SIG-M5 (cell line): ENCODE measurements around the gene LHPP.
"Not testable (repeated sequence)": the region's sequence is repeated elsewhere in the genome, so short reads cannot be mapped to it uniquely, and the experiment has no call there.

Experiments used
- DNase-seq: peaks from one replicate; lab custom pipeline; 2025; lab: John Stamatoyannopoulos, UW

Gene LHPP

DNA sequence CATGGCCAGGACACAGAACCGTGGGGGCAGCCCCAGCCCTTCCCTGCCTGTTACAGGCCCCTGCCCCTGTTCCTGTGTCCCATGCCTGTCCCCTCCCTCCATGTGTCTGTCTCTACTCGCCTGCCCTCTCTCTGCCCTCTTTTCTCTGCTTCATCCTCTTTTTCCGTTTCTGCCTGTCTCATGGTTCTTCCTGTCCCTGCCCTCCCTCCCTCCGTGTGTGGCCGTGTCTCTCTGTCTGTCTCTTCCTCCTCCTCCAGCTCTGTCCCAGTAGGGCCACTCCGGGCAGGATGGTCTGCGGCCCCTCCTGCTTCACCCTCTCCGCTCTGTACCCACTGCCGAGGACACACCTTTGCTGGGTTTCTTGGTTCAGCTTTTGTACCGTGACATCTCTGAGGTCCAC lies 145.2 kb downstream of the LHPP start:
- no peak for DNase-seq

DNA sequence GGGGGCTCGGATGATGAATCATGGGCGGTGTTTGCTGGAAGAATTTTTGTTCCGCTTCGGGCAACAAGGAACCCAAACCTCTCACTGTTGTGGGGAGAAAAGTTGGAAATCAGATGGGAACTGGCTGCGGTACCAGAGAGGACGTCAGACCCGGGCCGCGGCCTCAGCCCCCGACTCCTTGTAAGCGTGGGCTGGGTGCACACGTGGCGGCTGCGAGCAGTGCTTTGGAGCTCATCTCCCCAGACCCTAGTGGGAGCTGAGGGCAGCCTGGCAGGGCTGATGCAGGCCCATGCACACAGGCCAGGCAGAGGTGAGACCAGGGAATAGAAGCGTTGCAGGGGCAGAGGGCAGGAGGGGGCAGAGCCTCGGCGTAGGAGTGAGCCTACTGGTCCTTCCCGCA lies 146.1 kb downstream of the LHPP start:
- no peak for DNase-seq

DNA sequence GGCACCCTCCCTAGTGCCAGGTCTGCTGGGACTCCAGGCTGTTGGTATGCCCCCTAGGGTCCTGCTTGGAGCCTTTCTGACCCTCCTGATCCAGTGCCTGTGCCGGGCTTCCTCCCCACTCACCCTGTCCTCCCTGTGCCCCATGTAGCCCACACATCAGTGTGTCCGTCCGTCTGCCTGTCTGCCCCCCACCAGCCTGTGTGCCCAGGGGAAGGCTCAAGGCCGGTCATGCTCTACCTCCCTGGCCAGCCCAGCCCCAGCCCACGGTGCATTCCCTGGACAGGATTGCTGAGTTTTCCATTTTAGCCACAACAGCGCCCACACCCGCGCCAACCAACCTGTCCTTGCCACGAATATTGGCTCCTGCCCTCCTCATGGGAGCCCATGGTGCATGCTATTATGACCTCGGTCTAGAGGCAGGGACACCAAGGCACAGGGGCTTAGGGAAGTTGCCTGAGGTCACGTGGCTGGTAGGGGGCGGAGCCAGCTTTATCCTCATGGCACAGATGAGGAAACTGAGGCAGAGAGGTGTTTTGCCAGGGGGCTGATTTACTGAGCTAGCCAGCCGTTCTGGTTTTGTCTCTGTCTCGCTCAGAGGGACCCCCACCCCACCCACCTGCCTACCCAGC lies 146.6 kb downstream of the LHPP start:
- no peak for DNase-seq

DNA sequence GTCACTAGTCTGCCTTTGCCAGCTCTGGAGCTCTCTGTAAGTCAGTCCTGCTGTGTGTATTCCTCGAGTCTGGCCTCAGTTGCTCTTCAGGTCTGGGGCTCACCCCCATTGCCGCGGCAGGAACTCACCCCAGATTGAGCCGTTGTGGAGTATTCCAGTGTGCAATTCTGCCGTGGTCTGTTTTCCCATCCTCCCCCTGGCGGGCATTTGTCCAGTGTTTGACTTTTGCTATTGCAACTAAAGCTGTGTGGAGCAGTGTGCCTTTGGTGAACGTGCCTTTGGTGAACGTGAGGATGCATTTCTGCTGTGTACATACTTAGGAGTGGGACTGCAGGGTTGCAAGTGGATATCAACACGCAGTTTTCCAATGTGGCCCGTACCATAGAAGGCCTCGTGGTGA lies 148.1 kb downstream of the LHPP start:
- DNase-seq, result no peak

DNA sequence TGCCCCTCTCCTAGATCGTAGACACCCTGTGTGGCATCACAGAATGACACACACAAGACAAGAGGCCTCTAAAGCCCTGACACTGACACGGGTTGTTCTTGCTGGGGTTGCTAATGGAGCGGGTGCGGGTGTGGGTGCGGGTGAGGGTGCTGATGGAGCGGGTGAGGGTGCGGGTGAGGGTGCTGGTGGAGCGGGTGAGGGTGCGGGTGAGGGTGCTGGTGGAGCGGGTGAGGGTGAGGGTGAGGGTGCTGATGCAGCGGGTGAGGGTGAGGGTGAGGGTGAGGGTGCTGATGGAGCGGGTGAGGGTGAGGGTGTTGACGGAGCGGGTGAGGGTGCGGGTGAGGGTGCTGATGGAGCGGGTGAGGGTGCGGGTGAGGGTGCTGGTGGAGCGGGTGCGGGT lies 148.6 kb downstream of the LHPP start:
- not testable (repeated sequence) for DNase-seq

DNA sequence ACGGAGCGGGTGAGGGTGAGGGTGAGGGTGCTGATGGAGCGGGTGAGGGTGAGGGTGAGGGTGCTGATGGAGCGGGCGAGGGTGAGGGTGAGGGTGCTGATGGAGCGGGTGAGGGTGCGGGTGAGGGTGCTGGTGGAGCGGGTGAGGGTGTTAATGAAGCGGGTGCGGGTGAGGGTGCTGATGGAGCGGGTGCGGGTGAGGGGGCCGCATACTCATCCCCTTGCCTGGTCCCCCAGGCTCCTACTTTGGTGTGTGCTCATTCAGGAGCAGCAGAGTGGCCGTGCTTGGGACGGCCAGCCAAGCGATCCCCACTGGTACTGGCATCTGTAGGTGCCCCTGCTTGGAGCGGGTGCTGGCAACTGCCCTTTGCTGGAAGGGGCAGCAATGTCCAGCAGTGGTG lies 149.2 kb downstream of the LHPP start:
- DNase-seq, result not testable (repeated sequence)

DNA sequence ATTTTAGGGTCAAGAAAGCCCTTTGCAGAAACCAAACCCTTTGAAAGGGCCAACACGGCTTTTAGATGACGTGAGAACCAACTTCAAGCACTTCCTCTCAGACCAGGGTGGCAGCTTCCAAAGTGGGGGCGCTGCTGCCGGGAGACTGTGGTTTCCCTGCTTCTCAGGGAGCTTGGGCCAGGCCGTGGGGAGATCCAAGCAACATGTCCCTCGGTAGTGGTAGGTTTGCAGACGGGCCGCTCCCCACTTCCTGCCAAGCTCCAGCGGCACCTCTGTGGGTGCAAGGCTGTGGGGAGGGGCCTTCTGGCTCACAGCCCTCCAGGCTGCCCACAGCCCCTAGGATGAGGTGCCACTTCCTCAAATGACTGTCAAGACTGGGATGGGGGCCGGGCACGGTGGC lies 150.1 kb downstream of the LHPP start:
- peak; percentile 12 for DNase-seq

DNA sequence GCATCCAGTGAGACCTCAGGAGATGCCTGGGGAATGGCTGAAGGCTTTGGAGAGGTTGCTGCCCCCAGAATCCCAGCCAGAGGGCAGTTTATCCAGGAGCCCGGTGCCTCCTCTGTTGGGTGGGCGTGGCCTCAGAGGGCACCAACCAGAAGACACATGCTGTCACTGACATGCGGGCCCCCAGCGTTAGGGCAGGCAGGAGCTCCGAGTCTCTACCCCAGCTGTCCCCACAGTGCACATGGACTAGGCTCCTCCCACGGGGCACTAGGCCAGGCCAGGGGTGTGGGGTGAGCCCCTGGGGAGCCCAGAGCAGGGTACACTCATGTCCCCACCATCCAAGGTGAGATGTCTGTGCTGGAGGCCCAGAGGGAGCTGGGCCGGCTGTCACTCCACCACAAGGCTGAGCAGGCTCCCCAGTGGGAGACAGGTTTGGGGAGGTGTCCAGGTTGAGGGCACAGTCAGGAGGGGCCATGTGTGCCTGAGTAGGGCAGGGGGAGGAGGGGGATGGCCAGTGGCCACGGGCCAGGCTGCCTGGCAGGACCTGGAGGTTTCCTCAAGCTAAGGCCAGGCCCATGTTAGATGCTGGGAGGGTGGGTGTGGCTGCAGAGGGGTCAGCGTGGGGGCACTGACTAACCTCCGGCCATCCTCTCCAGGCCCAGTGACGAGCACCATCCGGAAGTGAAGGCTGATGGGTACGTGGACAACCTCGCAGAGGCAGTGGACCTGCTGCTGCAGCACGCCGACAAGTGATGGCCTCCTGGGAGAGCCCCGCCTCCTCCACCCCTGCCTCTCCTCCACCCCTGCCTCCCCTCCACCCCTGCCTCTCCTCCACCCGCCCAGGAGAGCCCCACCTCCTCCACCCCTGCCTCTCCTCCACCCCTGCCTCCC lies 151.2 kb downstream of the LHPP start:
- DNase-seq, result no peak

DNA sequence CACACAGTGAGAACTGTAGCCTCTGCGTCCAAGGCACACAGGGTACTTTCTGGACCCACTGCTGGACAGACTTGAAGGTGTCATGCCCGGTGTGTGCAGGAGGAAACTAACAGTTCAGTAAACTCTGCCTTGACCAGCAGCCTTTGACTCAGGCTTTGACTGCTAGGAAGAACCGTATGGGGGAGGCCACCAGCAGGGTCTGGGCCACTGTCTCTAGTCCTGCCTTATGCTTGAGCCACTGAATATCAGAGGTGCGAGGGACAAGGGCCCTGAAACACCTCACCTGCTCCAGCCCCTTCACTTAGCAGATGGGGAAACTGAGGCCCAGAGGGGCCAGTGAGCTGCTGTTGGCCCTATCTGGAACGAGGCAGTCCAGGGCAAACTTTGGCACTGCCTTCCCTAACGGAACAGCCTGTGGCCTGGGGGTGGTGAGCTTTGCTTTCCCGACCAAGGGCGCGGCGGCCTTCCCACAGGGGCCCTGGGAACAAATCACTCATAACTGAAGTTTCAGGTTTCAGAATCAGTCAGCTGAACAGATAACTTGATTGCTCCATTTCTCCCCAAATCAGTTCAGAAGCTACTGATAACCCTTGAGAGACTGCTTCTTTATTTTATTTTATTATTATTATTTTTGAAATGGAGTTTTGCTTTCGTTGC lies 152.5 kb downstream of the LHPP start:
- no peak for DNase-seq

DNA sequence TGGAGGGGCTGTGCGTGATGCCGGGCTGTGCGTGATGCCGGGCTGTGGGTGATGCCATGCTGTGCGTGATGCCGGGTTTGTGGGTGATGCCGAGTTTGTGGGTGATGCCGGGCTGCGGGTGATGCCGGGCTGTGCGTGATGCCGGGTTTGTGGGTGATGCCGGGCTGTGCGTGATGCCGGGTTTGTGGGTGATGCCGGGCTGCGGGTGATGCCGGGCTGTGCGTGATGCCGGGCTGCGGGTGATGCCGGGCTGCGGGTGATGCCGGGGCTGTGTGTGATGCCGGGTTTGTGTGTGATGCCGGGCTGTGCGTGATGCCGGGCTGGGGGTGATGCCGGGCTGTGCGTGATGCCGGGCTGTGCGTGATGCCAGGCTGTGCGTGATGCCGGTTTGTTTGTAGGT lies 153.6 kb downstream of the LHPP start:
- no peak for DNase-seq

DNA sequence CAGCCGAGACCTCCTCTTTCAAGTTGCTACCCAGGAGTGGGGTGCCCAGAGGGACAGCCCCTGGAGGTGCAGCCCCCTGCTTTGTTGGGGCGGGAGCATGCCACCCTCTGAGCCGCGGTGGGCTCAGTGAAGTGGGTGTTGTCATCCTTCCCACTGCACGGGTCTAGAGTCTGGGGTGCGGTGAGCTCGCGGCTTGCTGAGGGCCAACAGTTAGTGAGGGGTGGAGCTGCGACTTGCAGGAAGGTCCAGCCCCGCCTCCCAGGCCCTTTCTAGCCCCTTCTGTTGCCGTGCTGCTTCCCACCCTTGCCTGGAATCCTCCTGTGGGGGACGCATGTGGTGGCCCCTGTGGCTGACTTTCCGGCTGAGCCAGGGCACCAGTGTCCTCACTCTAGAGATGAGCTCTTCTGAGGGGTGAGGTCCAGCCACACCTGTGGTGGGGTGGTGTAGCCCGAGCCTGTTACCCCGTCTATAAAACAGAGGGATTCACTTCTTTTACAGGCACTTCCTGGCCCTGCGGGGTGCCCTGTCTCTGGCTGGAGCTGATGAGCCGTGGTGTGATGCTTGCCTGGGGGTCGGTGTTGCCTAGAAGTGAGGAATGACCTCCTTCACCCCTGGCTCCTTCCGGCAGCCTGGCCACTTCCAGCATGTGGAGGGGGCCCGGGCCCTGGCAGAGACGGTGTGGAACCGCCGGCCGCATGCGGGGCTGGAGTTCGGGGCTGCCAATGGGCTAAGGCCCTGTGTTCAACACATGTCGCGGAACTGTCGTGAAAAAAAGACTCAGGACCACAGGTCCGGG lies 154.6 kb downstream of the LHPP start:
- no peak for DNase-seq

DNA sequence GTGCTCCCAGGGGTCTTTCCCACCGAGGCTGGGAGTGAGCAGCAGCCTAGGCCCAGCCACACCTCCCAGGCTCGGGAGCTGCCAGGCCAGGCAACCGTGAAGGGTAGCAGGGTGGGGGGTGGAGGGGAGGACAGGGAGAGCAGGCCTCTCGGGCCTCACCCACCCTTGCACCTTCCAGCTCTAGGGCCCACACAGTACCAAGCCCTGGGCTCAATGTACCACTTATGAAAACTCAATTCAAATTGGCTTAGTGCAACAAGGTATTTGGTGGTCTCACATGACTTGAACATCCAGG lies 155.2 kb downstream of the LHPP start:
- no peak for DNase-seq

DNA sequence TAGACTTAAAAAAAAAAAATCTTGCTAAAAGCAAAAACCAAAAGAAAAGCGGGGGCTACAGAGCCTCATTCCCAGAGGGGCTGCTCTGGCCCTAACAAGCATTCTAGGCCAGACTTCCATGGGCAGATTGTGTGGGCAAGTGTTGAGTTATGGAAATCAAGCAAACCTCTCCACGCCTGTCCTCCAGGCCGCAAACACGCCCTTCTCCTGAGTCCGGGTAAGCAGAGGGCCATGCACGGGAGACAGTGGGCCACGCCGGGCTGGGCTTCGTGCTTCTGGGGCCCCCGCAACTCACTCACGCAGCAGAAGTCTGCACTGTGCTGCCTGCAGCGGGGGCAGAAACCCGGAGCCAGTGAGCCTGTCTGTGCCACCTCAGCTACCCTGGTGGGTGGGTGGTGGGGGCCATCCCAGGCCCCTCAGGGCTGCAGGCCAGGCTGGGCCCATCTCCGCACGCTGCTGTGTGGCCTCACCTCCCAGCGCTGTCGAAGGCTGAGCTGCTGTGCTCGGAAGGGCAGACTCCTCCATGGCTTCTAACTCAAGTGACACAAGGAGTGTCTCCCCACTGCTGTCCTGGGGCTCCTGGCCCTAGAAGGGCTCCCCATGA lies 156.9 kb downstream of the LHPP start:
- DNase-seq, result no peak

DNA sequence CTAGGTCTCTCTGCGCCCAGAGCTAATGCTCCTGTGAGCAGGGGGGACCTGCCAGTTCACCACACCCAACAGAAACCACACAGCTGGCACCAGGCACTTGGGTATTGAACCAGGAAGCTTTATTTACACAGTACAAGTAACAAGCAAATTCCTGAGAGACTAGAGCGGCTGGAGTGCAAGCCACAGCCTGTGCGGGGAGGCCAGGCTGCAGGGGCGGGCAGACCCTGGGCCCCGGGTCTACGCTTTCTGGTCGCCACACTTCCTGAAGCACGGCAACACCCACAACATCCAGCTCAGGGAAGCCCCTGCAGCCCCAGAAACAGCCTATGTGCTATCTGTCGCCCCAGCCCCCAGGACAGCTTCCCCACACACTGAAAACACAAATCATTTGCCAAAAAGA lies 157.6 kb downstream of the LHPP start:
- DNase-seq, result no peak

DNA sequence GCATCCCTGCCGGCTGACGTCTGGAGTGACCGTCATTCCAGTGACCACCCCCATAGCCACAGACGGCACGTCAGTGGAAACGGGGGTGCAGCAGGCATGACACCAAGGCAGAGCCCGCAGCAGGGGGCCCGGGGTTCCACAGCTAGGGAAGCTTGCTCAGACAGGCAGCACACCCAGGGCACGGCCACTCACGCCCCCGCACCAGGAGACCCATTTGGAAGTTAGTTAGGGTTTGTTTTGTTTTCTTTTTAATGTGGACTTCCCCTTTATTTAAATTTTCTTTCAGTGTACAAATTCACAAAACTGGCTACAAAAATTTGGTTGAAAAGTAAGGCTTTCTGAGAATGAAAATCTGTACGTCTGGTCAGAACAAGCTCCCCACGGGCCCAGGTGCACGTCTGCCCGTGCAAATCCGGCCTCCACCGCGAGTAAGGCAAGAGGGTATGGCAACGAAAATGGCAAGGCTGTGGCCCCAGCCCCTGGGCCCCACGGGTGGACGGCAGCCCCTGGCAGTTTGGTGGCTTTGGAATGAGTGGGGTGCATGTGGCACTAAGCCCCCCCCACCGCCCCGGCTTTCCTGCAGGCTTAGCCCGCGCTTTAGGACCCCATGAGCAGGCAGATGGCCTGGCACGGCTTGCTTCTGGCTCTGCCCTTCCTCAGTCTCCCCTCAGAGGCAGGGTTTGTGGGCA lies 158.3 kb downstream of the LHPP start:
- DNase-seq, result no peak

DNA sequence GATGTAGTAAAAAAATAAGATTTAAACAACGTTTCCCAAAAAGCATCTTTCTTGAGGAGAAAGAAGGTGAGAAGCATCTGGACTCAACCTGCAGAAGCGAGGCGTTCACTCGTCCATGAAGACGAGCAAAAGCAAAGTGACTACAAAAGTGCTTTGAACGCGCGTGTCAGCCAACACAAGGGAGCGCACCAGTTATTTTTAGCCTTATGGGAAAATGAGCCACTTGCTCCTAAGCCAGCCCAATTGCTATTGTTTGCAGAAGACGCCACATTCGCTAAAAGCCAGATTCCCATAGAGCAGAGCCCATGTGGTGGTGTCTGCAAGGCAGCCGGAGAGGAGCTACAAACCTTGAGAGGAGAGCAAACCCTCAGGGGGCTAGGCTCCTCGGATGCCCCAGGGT lies 160.0 kb downstream of the LHPP start:
- no peak for DNase-seq

DNA sequence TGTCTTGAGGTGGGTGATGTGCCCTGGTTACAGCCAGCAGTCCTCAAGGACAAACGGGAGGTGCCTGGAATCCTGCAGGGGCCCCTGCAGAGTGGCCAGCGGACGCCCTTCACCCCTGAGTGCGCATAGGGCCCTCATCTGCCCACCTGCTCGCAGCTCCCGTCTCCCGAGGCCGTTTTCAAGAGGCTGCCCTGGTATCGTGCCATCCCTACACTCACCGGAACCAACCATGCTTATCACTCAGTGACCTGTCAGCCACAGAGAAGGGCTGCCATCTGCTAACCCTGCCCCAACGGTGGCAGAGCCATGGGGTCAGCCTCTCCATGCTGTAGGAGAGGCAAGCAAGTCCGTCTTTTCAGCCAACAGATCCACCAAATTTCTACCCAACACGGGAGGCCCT lies 160.5 kb downstream of the LHPP start:
- DNase-seq, result no peak

DNA sequence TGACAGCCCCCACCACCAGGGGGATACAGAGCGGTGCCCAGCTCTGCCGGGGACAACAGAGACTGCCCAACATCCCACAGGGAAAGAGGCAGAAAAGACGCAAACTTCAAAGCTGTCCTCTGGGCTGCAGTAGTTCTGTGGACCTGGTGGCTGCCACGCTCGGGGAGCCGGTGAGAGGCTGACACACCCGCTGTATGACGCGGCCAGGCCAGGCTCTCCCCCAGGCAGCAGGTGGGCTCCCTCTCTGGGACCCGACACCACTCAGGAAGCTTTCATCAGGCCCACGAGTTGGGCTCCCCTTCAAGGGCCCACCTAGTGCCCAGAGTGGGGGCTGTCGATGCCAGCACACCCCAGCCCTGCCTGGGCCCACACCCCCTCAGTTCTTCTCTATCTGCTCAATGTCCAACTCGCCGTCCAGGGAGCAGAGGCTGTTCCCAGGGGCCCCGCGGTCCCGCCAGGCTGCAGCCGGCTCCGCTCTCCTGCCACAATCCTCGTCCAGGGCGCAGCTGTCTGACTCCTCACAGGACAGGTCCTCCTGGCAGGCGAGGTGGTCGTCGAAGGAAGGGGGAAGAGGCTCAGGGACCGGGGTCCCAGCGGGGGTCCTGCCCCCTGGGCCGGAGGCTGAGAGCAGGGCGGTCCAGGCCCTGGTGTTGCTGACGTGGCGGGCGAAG lies 161.4 kb downstream of the LHPP start:
- DNase-seq, result no peak

DNA sequence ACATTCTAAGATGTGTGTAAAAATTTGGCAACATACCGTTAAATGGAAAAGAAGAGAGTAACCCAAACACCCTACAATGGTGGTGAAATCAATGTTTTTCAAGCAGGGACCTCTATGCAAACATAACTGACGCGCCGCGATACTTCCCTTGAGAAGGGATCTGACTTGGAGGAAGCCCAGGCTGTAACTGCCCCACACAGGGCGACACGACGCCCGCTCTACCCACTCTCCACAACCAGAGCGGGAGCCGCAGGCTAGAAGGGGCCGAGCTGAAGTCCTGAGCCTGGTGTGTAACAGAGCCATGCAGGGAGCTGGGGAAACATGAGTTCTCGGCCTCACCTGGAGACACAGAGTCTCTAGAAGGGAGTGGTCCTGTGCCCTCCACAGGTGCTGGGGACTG lies 162.4 kb downstream of the LHPP start:
- DNase-seq, result no peak

DNA sequence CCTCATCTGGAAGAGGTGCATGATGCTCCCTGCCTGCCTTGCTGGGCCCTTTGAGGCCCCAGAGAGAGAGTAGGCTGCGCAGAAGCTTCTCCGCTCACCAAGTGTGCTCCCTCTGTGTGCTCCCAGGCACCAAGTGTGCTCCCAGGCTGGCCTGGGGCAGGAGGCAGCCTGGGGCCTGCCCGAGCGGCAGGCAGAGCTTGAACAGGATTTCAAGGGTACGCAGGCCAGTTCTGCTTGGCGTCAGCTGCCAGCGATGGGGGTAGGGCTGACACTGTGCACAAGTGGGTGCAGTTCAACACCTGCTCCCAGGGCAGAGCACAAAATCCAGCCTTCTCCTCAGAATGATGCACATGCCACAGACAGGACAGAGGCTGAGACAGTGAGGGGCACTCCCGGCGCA lies 162.8 kb downstream of the LHPP start:
- DNase-seq, result no peak

DNA sequence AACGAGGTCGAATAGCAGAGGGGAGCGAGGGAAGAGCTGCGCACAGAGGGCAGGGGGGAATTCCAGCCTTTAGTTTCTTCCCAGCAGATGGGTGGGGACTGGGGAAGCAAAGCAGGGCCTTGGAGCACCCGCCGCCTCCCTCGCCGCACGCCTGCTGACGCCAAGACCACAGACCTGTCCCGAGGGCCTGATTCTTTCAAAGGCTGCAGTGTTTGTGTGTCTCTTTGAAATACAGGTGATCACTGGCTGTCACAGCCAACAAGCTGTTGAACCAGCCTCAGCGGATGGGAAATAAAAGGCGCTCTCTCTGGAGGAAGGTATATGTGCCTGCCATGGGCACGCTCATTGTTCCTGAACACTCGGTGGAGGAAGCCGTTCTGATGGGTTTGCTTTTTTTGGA lies 163.3 kb downstream of the LHPP start:
- DNase-seq, result no peak
